Measurements from ENCODE around the gene HIC2.
"Not testable (repeated sequence)": the region's sequence is repeated elsewhere in the genome, so short reads cannot be mapped to it uniquely, and the experiment has no call there.

HIC2 gene

DNA sequence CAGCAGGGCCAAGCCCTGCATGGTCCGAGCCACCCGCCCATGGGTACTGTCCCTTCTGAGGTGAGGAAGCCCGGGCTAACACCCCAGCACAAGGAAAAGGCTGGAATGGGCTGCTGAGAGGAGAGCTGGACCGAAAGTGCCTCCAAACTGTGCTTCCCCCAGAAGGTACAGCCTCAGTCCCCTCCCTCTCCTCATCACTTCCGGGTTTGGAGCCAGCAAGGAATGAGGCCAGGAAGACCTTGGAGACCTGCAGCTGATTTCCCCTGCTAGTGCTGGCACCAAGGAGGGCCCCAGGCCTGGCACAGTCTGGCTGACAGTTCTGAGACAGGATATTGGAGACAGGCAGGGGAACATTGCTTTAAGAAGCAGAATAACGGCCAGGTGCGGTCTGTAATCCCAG lies 81.3 kb downstream of the HIC2 start:
- not testable (repeated sequence) for DNase-seq

DNA sequence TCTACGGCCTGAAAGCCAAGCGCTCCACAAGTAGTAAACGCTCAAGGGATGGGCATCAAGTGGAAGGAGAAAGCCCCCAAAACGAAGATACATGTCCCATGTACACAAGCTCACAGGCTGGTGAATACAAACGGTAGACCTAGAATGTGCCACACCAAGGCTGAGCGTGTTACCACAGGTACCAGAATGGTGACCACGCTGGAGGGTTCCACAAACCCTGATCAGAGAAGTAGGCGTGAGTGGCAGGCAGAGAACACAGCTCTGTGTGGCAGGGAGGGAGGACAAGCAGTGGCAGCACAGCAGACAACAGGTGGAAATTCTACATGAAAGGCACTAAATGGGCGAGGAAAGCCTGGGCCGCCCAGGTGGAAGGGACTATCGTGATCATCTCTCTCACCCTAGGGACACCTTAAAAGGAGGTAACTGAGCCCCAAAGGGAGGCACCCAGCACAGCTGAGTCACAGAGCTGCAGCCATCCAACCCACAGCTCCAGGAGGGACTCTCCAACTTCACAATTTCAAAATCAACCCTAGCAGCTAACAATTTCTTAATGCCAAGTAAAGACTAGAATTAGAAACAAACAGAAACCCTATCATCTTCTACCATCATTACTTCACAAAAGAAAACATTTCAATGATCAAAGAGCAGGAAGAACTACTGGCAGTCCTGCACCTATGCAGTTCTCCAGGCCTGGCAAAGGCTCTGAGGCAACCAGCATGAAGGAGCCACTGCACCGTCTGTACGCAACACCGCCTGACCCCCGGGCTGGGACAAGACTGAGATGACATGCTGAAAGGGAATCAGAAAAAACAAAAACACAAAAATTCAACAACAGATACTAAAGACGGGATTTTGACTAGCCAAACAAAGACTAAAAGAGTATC lies 82.7 kb downstream of the HIC2 start:
- DNase-seq: not testable (repeated sequence)
